ENCODE measurements around the gene AHNAK2.
"Not testable (repeated sequence)": the region's sequence is repeated elsewhere in the genome, so short reads cannot be mapped to it uniquely, and the experiment has no call there.

The AHNAK2 gene

DNA sequence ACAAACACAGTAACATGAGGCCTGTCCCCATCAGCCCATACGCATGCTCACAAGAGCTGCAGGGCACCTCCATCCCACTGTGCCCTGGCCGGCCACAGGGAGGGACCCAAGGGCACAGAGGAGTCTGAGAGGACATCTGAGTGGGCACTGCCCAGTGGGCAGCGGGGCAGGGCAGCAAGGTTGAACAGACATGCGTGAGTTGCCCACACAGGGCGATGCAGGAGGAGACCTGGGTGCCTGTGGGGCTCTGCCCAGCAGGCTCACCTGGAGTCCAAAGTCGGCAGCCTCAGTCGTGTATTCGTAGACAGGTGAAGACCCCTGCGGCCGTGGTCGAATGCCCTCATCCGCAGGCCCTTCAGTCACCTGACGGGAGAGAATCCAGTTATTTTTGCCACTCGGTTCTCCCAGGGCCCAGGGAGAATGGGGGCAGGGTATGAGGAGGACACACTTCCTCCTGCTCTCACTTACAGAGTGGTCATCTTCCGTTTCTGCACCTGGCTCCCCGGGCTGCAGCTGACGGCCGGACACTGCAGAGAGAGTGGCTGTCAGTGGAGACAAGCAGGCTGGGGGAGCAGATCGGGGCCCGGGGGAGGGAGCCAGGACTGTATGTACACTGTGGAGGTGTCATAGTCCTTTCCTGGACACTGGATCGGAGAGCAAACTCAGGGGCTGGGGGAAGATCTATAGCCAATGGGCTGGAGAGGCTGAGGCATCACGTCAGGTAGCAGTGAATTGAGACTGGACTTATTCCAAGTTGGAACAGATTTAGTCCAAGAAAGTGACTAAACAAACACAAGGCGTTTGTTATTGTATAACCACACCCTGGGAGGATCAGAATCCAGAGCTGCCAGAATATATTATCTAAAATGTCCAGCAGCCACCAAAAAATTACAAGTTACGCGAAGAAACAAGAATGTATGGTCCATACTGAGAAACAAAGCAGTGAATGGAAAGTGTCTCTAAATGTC lies 20.7 kb downstream of the AHNAK2 start:
- TF ChIP-seq POLR2AphosphoS5 (IDR thresholded peaks at IDR 0.05; ENCODE audit: borderline replicate concordance, low read depth, low read length) (no peak), EZH2 (IDR thresholded peaks at IDR 0.05) (no peak), FOXP2 (optimal IDR thresholded peaks at IDR 0.05; ENCODE audit: control extremely low read depth, extremely low read length, insufficient read depth) (no peak)
- Histone ChIP-seq H3K9ac (ENCODE audit: insufficient read length) (no peak overlapping the region), H3K9me3 (ENCODE audit: low read depth, low read length) (no peaks in the 10 kb centered on the region), H3K4me3 (no peak overlapping the region), H3K36me3 (ENCODE audit: insufficient read depth, low read length) (no peaks in the 10 kb centered on the region), H3K27ac (no peak overlapping the region)
- no peak for DNase-seq (ENCODE audit: low read depth, low spot score)

DNA sequence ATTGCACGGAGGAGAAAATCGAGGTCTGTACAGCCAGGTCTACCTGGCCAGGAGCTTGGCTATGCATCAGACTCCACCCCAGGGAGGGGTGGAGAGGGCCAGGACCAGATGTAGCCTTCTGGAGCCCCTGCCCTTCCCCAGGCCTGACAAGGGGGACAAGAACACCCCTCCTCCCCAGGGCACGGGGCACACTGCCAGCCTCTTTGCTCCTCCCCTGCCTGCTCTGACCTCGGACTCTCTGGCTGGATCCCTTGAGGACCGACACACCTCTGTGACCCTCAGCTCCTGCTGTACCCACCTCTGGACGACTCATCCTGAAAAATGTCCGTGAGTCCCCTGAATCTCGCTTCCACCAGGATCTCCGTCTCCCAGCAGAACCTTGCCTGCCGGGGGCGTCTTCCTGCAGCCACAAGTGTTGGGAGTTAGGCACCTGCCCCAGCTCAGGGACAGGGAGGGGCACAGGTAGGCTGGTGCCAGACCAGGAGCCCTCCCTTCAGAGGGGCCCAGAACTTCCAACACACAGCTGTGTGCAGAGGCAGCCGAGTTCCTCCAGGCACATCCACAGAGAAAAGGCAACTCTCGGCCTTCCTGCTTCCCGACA lies 21.8 kb downstream of the AHNAK2 start:
- H3K4me3 ChIP-seq, result no peak overlapping the region
- no peak overlapping the region for H3K9ac ChIP-seq (ENCODE audit: insufficient read length)
- no peaks in the 10 kb centered on the region for H3K36me3 ChIP-seq (ENCODE audit: insufficient read depth, low read length)
- TF ChIP-seq EZH2 (IDR thresholded peaks at IDR 0.05) (no peak), FOXP2 (optimal IDR thresholded peaks at IDR 0.05; ENCODE audit: control extremely low read depth, extremely low read length, insufficient read depth) (no peak), POLR2AphosphoS5 (IDR thresholded peaks at IDR 0.05; ENCODE audit: borderline replicate concordance, low read depth, low read length) (no peak)
- no peaks in the 10 kb centered on the region for H3K9me3 ChIP-seq (ENCODE audit: low read depth, low read length)
- no peak for DNase-seq (ENCODE audit: low read depth, low spot score)
- H3K27ac ChIP-seq, result no peak overlapping the region

- DNase-seq (ENCODE audit: low read depth, low spot score), result no peak
- TF ChIP-seq FOXP2 (optimal IDR thresholded peaks at IDR 0.05; ENCODE audit: control extremely low read depth, extremely low read length, insufficient read depth) (no peak), POLR2AphosphoS5 (IDR thresholded peaks at IDR 0.05; ENCODE audit: borderline replicate concordance, low read depth, low read length) (no peak), EZH2 (IDR thresholded peaks at IDR 0.05) (no peak)
- Histone ChIP-seq H3K4me3 (no peak overlapping the region), H3K9ac (ENCODE audit: insufficient read length) (no peak overlapping the region), H3K9me3 (ENCODE audit: low read depth, low read length) (no peaks in the 10 kb centered on the region), H3K36me3 (ENCODE audit: insufficient read depth, low read length) (no peaks in the 10 kb centered on the region), H3K27ac (no peak overlapping the region)
Measured at GRCh38 chr14:104955396-104955770, 22.8 kb downstream of the AHNAK2 start.

DNA sequence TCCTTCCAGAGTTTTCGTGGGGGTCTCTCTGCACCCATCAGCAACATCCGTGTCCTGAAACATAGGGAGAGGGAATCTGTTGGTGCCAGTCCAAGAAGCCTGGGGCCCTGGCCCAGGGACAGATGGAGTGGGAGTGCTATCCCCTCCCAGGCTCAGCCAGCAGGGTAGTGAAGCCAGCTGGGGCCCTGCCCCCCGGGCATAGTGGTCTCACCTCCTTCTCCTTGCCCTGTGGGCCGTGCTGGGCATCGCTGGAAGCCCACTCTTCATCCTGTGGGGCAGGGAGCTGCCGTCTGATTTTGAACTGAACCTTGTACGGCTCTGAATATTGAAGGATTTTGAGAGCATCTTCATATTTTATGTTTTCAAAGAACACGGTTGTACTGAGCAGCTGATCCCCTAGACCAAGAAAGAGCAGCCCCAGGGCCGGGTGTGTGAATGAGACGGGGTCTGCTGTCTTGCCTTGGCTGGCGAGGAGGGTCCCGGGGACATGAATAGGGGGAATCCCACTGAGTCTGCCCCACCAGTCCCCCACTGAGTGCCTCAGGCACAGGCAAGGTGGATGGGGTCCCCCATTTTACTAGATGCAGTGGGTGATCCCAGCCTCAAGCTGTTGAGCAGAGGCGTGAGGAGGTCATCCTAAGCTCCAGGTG lies 23.3 kb downstream of the AHNAK2 start:
- no peak overlapping the region for H3K27ac ChIP-seq
- H3K4me3 ChIP-seq, result no peak overlapping the region
- no peak for DNase-seq (ENCODE audit: low read depth, low spot score)
- TF ChIP-seq POLR2AphosphoS5 (IDR thresholded peaks at IDR 0.05; ENCODE audit: borderline replicate concordance, low read depth, low read length) (no peak), EZH2 (IDR thresholded peaks at IDR 0.05) (no peak), FOXP2 (optimal IDR thresholded peaks at IDR 0.05; ENCODE audit: control extremely low read depth, extremely low read length, insufficient read depth) (no peak)
- no peaks in the 10 kb centered on the region for H3K9me3 ChIP-seq (ENCODE audit: low read depth, low read length)
- no peak overlapping the region for H3K9ac ChIP-seq (ENCODE audit: insufficient read length)
- no peaks in the 10 kb centered on the region for H3K36me3 ChIP-seq (ENCODE audit: insufficient read depth, low read length)

DNA sequence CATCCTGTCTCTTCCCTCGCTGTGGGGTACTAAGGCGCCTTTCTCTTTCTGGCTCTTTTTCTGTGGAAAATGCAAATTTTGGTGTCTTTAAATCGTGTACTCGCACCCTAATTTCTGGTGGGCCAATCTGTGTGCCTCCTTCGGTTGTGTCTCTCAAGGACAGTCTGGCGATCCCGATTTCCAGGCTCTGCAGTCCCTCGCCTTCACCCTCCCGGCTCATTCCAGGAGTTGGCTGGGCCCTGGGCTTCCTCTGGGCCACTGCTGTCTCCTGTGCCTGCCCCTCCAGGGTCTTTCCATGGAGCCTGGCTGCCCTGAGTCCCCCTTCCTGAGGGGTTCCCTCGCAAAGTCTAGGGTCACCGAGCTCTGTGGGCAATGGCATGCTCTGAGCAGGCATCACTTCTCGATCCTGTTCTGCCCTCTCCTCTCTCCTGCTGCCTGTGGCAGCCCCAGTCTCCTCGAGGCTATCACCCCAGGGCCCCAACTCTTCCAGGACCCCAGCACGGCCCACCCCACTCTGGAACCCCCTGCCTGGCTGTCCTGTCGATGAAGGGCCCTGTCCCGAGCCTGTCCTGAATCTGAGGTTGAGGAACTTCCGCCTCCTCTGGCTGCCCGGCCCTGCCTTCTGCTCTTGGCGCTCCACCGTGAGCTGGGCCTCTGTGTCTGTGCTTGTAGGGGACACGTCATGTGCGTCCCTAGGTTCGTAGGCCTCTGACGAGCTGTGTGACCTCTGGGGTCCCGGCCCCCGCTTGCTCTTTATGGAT lies 24.1 kb downstream of the AHNAK2 start:
- TF ChIP-seq EZH2 (IDR thresholded peaks at IDR 0.05), result no peak
- no peak for TF ChIP-seq POLR2AphosphoS5 (IDR thresholded peaks at IDR 0.05; ENCODE audit: borderline replicate concordance, low read depth, low read length)
- TF ChIP-seq FOXP2 (optimal IDR thresholded peaks at IDR 0.05; ENCODE audit: control extremely low read depth, extremely low read length, insufficient read depth), result no peak
- DNase-seq (ENCODE audit: low read depth, low spot score), result no peak
- Histone ChIP-seq H3K27ac (no peak overlapping the region), H3K4me3 (no peak overlapping the region), H3K9me3 (ENCODE audit: low read depth, low read length) (no peaks in the 10 kb centered on the region), H3K9ac (ENCODE audit: insufficient read length) (no peak overlapping the region), H3K36me3 (ENCODE audit: insufficient read depth, low read length) (no peaks in the 10 kb centered on the region)

DNA sequence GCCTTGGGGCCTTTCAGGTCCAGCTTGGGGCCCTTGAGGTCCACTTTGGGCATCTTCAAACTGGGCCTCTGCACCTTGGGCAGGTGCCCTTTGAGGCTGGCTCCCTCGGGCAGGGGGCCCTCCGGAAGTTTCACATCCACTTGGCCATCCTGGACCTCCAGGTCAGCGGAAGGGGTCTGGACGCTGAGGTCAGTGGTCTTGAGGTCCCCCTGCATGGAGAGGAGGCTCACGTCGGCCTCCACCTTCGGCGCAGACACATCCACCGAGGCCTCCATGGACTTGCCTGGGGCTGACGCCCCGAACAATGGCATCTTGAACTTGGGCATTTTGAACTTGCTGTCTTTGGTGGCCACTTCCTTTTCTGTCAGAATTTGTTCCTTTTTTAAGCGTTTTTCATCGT lies 25.1 kb downstream of the AHNAK2 start:
- Histone ChIP-seq H3K9me3 (ENCODE audit: low read depth, low read length) (no peaks in the 10 kb centered on the region), H3K4me3 (no peak overlapping the region), H3K9ac (ENCODE audit: insufficient read length) (no peak overlapping the region), H3K27ac (no peak overlapping the region), H3K36me3 (ENCODE audit: insufficient read depth, low read length) (no peaks in the 10 kb centered on the region)
- no peak for DNase-seq (ENCODE audit: low read depth, low spot score)
- no peak for TF ChIP-seq FOXP2 (optimal IDR thresholded peaks at IDR 0.05; ENCODE audit: control extremely low read depth, extremely low read length, insufficient read depth)
- no peak for TF ChIP-seq POLR2AphosphoS5 (IDR thresholded peaks at IDR 0.05; ENCODE audit: borderline replicate concordance, low read depth, low read length)
- TF ChIP-seq EZH2 (IDR thresholded peaks at IDR 0.05), result no peak

- DNase-seq (ENCODE audit: low read depth, low spot score); H3K36me3 ChIP-seq (ENCODE audit: insufficient read depth, low read length); H3K9ac ChIP-seq (ENCODE audit: insufficient read length); H3K27ac ChIP-seq; H3K4me3 ChIP-seq; H3K9me3 ChIP-seq (ENCODE audit: low read depth, low read length): not testable (repeated sequence)
Measured at GRCh38 chr14:104951863-104952657, 26.1 kb downstream of the AHNAK2 start.

DNA sequence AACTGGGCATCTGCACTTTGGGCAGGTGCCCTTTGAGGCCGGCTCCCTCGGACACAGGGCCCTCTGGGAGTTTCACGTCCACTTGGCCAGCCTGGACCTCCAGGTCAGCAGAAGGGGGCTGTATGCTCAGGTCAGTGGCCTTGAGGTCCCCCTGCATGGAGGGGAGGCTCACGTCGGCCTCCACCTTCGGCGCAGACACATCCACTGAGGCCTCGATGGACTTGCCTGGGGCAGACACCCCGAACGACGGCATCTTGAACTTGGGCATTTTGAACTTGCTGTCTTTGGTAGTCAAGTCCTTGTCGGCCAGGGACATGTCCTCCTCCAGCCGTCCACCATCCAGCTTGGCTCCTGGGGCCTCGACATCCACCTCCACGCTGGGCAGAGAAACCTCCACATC lies 27.5 kb downstream of the AHNAK2 start:
- not testable (repeated sequence) for H3K4me3 ChIP-seq; H3K36me3 ChIP-seq (ENCODE audit: insufficient read depth, low read length); H3K27ac ChIP-seq; H3K9me3 ChIP-seq (ENCODE audit: low read depth, low read length); DNase-seq (ENCODE audit: low read depth, low spot score); H3K9ac ChIP-seq (ENCODE audit: insufficient read length)

All from SK-N-MC (cell line).